ENCODE results near the gene ERC2.

The ERC2 gene

GRCh38 chr3:55544219-55544618 is 924.0 kb downstream of the ERC2 start:
- no peak overlapping the region for H3K27ac Mint-ChIP-seq
- H3K36me3 Mint-ChIP-seq (ENCODE audit: low read depth), result no peaks in the 10 kb centered on the region
- H3K27me3 Mint-ChIP-seq (ENCODE audit: low read depth), result no peaks in the 10 kb centered on the region
- no peaks in the 10 kb centered on the region for H3K4me1 Mint-ChIP-seq (ENCODE audit: low read depth)
- H3K9me3 Mint-ChIP-seq, result no peaks in the 10 kb centered on the region
- DNase-seq (ENCODE audit: low spot score), result no peak
- H3K4me3 Mint-ChIP-seq, result no peak overlapping the region

- H3K4me3 Mint-ChIP-seq, result no peak overlapping the region
- no peak for DNase-seq (ENCODE audit: low spot score)
- H3K9me3 Mint-ChIP-seq, result no peaks in the 10 kb centered on the region
- H3K27me3 Mint-ChIP-seq (ENCODE audit: low read depth), result no peaks in the 10 kb centered on the region
- no peak overlapping the region for H3K27ac Mint-ChIP-seq
- H3K36me3 Mint-ChIP-seq (ENCODE audit: low read depth), result no peaks in the 10 kb centered on the region
- no peaks in the 10 kb centered on the region for H3K4me1 Mint-ChIP-seq (ENCODE audit: low read depth)
Measured at GRCh38 chr3:55543181-55543614, 925.1 kb downstream of the ERC2 start.

- H3K27me3 Mint-ChIP-seq (ENCODE audit: low read depth), result no peaks in the 10 kb centered on the region
- no peaks in the 10 kb centered on the region for H3K9me3 Mint-ChIP-seq
Measured at GRCh38 chr3:55541456-55541855, 926.8 kb downstream of the ERC2 start.

GRCh38 chr3:55541016-55541415 is 927.3 kb downstream of the ERC2 start:
- Mint-ChIP-seq H3K36me3 (ENCODE audit: low read depth) (no peaks in the 10 kb centered on the region), H3K4me1 (ENCODE audit: low read depth) (no peaks in the 10 kb centered on the region), H3K4me3 (no peak overlapping the region), H3K27me3 (ENCODE audit: low read depth) (no peaks in the 10 kb centered on the region), H3K9me3 (no peaks in the 10 kb centered on the region), H3K27ac (no peak overlapping the region)
- no peak for DNase-seq (ENCODE audit: low spot score)

More at GRCh38 chr3:55541456-55541855, 926.8 kb downstream of the ERC2 start:
- no peak overlapping the region for H3K27ac Mint-ChIP-seq
- no peaks in the 10 kb centered on the region for H3K36me3 Mint-ChIP-seq (ENCODE audit: low read depth)
- H3K4me1 Mint-ChIP-seq (ENCODE audit: low read depth), result no peaks in the 10 kb centered on the region
- H3K4me3 Mint-ChIP-seq, result no peak overlapping the region
- DNase-seq (ENCODE audit: low spot score), result no peak

DNA sequence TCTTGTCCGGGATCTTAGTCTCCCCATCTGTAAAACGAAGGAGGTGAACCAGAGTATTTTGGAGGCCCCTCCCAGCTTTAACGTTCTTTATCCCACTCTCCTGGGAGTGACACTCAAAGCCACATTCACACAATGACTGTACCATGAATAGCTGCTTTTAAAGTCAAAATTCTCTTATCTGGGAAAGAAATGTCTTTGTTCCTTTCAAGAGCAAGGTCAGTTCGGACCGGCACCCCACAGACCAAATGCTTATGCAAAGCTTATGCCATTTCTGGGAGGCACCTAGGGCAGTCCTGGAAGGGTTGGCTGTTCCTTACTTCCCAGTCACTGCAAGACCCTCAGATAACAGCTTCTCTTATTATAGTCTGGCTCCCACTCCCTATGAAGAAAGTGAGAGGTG is 927.7 kb downstream of the ERC2 start:
- H3K9me3 Mint-ChIP-seq, result no peaks in the 10 kb centered on the region
- no peaks in the 10 kb centered on the region for H3K4me1 Mint-ChIP-seq (ENCODE audit: low read depth)
- H3K27ac Mint-ChIP-seq, result no peak overlapping the region
- H3K36me3 Mint-ChIP-seq (ENCODE audit: low read depth), result no peaks in the 10 kb centered on the region
- DNase-seq (ENCODE audit: low spot score), result no peak
- no peak overlapping the region for H3K4me3 Mint-ChIP-seq
- no peaks in the 10 kb centered on the region for H3K27me3 Mint-ChIP-seq (ENCODE audit: low read depth)

GRCh38 chr3:55538158-55538557 is 930.1 kb downstream of the ERC2 start:
- no peak for DNase-seq (ENCODE audit: low spot score)
- no peaks in the 10 kb centered on the region for H3K9me3 Mint-ChIP-seq

DNA sequence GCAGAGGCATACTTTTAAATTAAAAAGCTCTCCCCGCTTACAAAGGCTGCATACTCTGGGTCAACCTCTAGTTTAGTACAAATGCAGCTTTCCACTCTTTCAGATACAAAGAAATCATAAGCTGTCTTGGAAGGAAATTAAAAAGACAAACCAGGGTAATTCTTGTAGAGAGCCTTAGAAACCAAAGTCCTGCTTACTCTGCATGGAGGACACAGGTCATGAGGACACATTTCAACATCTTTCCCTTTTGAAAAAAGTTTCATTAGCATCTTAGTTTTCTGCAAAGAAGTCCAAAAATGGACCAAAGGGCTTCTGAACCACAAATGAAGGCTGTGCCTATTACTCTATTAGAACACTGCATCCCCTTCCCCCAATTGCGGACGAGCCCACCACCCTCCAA is 930.7 kb downstream of the ERC2 start:
- Mint-ChIP-seq H3K27me3 (ENCODE audit: low read depth) (no peaks in the 10 kb centered on the region), H3K9me3 (no peaks in the 10 kb centered on the region), H3K36me3 (ENCODE audit: low read depth) (no peaks in the 10 kb centered on the region), H3K4me3 (no peak overlapping the region), H3K4me1 (ENCODE audit: low read depth) (no peaks in the 10 kb centered on the region), H3K27ac (no peak overlapping the region)
- DNase-seq (ENCODE audit: low spot score), result no peak

More at GRCh38 chr3:55538158-55538557, 930.1 kb downstream of the ERC2 start:
- Mint-ChIP-seq H3K27ac (no peak overlapping the region), H3K4me1 (ENCODE audit: low read depth) (no peaks in the 10 kb centered on the region), H3K4me3 (no peak overlapping the region), H3K27me3 (ENCODE audit: low read depth) (no peaks in the 10 kb centered on the region), H3K36me3 (ENCODE audit: low read depth) (no peaks in the 10 kb centered on the region)

GRCh38 chr3:55537129-55537528 is 931.1 kb downstream of the ERC2 start:
- no peak overlapping the region for H3K27ac Mint-ChIP-seq
- no peak overlapping the region for H3K4me3 Mint-ChIP-seq
- no peaks in the 10 kb centered on the region for H3K27me3 Mint-ChIP-seq (ENCODE audit: low read depth)
- no peaks in the 10 kb centered on the region for H3K9me3 Mint-ChIP-seq
- DNase-seq (ENCODE audit: low spot score), result no peak
- H3K4me1 Mint-ChIP-seq (ENCODE audit: low read depth), result no peaks in the 10 kb centered on the region
- no peaks in the 10 kb centered on the region for H3K36me3 Mint-ChIP-seq (ENCODE audit: low read depth)

DNA sequence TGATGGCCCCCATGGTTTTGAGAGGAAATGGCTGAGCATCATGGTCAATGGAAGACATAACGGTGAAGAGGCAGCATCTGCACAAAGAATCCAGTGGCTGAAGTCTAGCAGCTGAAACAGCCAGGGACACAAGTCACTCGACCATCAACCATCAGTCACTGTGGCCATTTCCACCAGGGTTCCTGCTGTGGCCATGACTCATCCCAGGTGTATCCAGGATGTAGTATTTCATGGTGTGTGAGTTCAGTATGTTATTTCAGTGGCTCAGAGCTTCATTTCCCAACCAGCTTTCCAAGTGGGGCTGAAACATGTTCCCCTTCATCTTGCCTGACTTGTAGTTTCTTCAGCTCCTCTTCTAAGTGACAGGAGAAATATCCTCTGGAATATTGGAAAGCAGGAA is 933.4 kb downstream of the ERC2 start:
- Mint-ChIP-seq H3K4me3 (no peak overlapping the region), H3K4me1 (ENCODE audit: low read depth) (no peaks in the 10 kb centered on the region), H3K36me3 (ENCODE audit: low read depth) (no peaks in the 10 kb centered on the region), H3K27me3 (ENCODE audit: low read depth) (no peaks in the 10 kb centered on the region), H3K27ac (no peak overlapping the region), H3K9me3 (no peaks in the 10 kb centered on the region)
- no peak for DNase-seq (ENCODE audit: low spot score)

- H3K36me3 Mint-ChIP-seq (ENCODE audit: low read depth), result no peaks in the 10 kb centered on the region
- no peak for DNase-seq (ENCODE audit: low spot score)
- H3K9me3 Mint-ChIP-seq, result no peaks in the 10 kb centered on the region
- H3K27ac Mint-ChIP-seq, result no peak overlapping the region
- H3K4me3 Mint-ChIP-seq, result no peak overlapping the region
- H3K27me3 Mint-ChIP-seq (ENCODE audit: low read depth), result no peaks in the 10 kb centered on the region
- no peaks in the 10 kb centered on the region for H3K4me1 Mint-ChIP-seq (ENCODE audit: low read depth)
Measured at GRCh38 chr3:55532806-55533205, 935.5 kb downstream of the ERC2 start.

DNA sequence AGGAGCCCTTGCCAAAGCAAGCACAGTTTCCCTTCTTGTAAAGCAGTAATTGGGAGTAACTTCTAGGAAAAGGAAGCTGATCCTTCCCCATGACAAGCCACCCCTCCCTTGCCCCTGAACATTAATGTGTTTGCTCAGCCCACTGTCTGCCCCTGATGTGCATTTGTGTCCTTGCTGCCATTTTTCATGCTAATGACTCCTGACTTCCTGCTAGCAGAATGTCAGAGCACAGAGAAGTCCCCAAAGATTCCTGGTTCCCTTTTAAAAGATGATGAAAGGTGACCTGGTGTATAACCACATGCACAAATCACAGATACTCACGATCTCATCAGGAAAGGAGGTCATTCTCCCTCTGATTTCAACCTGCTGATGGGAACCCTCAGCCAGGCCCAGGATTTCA is 936.9 kb downstream of the ERC2 start:
- no peak overlapping the region for H3K27ac Mint-ChIP-seq
- no peaks in the 10 kb centered on the region for H3K36me3 Mint-ChIP-seq (ENCODE audit: low read depth)
- H3K27me3 Mint-ChIP-seq (ENCODE audit: low read depth), result no peaks in the 10 kb centered on the region
- DNase-seq (ENCODE audit: low spot score), result no peak
- H3K4me3 Mint-ChIP-seq, result no peak overlapping the region
- H3K4me1 Mint-ChIP-seq (ENCODE audit: low read depth), result no peaks in the 10 kb centered on the region
- no peaks in the 10 kb centered on the region for H3K9me3 Mint-ChIP-seq

DNA sequence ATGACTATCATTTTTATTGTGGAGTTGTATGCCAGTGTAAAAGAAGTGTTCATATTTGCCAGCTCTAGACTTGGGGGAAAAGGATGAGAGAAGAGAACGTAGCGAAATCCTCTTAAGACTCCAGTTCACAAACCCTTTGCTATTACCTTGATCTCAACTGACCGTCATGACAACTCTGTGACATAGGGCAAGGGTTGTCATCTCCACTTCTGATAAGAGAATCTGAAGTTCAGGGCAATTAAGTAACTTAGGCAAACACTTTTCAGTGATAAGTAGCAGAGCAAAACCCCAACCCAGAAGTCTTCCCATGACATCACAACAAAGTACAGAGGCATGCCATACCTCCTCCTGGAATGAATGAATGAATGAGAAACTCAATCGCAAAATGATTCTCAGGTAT is 940.9 kb downstream of the ERC2 start:
- Mint-ChIP-seq H3K27ac (no peak overlapping the region), H3K9me3 (no peaks in the 10 kb centered on the region), H3K4me3 (no peak overlapping the region), H3K4me1 (ENCODE audit: low read depth) (no peaks in the 10 kb centered on the region), H3K27me3 (ENCODE audit: low read depth) (no peaks in the 10 kb centered on the region), H3K36me3 (ENCODE audit: low read depth) (no peaks in the 10 kb centered on the region)
- DNase-seq (ENCODE audit: low spot score), result no peak

DNA sequence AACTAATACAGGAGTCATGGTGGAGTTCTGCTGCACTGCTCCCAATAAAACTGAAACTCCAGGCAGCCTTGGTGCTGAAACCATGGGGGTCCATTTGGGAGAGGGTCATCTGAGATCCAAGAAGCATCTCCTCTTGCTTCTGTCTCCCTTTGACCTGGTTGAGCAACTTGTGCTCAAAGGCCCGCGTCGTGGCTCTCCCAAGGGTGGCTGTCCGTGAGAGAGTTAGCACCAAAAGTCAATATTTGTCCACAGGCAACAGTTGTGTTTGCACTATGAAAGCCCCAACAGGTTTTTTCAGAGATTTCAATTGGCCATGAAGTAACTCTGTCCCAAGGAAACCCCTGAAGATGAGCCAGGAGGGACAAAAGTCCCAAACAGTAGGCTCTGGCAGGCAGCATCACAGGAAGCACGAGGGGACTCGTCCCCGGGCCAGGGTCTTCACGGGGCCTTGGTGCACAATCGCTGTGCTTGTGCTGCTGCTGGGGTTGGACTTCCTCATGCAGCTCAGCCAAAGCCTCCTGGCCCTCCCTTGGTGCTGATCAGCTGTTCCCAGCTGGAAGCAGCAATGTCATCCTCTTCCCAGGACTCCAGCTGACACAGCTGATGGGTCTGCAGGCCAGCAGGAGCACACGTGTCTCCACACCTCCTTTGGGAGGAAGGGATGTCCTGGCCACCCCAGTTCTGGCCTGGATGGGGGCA is 941.8 kb downstream of the ERC2 start:
- H3K4me1 Mint-ChIP-seq (ENCODE audit: low read depth), result no peaks in the 10 kb centered on the region
- no peak overlapping the region for H3K27ac Mint-ChIP-seq
- H3K36me3 Mint-ChIP-seq (ENCODE audit: low read depth), result no peaks in the 10 kb centered on the region
- H3K9me3 Mint-ChIP-seq, result no peaks in the 10 kb centered on the region
- no peak overlapping the region for H3K4me3 Mint-ChIP-seq
- H3K27me3 Mint-ChIP-seq (ENCODE audit: low read depth), result no peaks in the 10 kb centered on the region
- no peak for DNase-seq (ENCODE audit: low spot score)

- Mint-ChIP-seq H3K4me3 (no peak overlapping the region), H3K27ac (no peak overlapping the region), H3K9me3 (no peaks in the 10 kb centered on the region), H3K4me1 (ENCODE audit: low read depth) (no peaks in the 10 kb centered on the region), H3K36me3 (ENCODE audit: low read depth) (no peaks in the 10 kb centered on the region), H3K27me3 (ENCODE audit: low read depth) (no peaks in the 10 kb centered on the region)
- DNase-seq (ENCODE audit: low spot score), result no peak
Measured at GRCh38 chr3:55525436-55525835, 942.8 kb downstream of the ERC2 start.

DNA sequence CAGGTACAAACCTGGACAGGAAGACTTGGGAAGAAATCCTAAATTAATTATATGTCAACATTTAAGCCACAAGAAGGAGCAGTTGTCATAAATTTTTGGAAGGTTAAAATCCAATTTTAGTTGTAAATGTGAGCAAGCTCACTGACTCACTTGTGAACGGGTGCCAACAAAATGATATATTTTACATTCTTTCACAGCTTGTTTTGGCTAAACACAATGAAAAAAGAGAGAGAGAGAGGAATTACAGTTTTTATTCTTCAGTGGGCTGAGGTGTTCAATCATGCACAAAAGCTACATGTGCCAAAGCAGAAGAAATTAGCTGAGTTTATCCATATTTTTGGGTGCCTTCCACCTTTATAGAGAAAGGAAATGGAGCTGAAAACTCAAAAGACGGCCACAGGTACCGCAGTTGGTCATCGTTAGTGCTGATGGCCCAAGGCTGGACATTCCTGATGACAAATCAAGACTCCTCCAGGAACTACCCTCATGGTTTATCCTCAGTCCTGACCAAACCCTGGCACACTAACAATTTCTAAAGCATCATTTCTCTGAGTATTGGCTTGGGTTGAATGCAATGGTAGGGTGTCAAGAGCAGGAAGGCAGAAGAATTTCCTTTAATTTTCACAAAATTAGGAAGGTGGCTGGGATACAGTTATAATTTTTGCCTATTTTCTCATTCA is 943.6 kb downstream of the ERC2 start:
- no peaks in the 10 kb centered on the region for H3K9me3 Mint-ChIP-seq
- H3K36me3 Mint-ChIP-seq (ENCODE audit: low read depth), result no peaks in the 10 kb centered on the region
- no peak overlapping the region for H3K4me3 Mint-ChIP-seq
- H3K27ac Mint-ChIP-seq, result no peak overlapping the region
- H3K4me1 Mint-ChIP-seq (ENCODE audit: low read depth), result no peaks in the 10 kb centered on the region
- H3K27me3 Mint-ChIP-seq (ENCODE audit: low read depth), result no peaks in the 10 kb centered on the region
- no peak for DNase-seq (ENCODE audit: low spot score)

All from T-helper 2 cell treated with Interferon-gamma antibody and Interleukin-4, amounts not matched to agents 5 μg/mL and 100 μg/mL, for 36 hours (primary cell).